Measurements from ENCODE around the gene USF1.
"Not testable (repeated sequence)": the region's sequence is repeated elsewhere in the genome, so short reads cannot be mapped to it uniquely, and the experiment has no call there.

The USF1 gene

GRCh38 chr1:161048949-161049722, 3.4 kb upstream of the USF1 start:
- no peak overlapping the region for H3K4me3 ChIP-seq (ENCODE audit: low read depth, low read length)

GRCh38 chr1:161047436-161048420, 2.0 kb upstream of the USF1 start:
- no peak overlapping the region for H3K4me3 ChIP-seq (ENCODE audit: low read depth, low read length)

GRCh38 chr1:161046605-161047228, 940 bp upstream of the USF1 start:
- H3K4me3 ChIP-seq (ENCODE audit: low read depth, low read length), result peak overlapping the region; percentile 90

- peak overlapping the region; percentile 90 for H3K4me3 ChIP-seq (ENCODE audit: low read depth, low read length)
These were observed 655 bp downstream of the USF1 start for GRCh38 chr1:161044908-161045735.

- H3K4me3 ChIP-seq (ENCODE audit: low read depth, low read length), result peak overlapping the region; percentile 90
These were observed 1.3 kb downstream of the USF1 start for GRCh38 chr1:161044535-161044907.

GRCh38 chr1:161039546-161039945, 6.2 kb downstream of the USF1 start:
- H3K4me3 ChIP-seq (ENCODE audit: low read depth, low read length), result no peak overlapping the region

GRCh38 chr1:161039154-161039545, 6.6 kb downstream of the USF1 start:
- H3K4me3 ChIP-seq (ENCODE audit: low read depth, low read length), result peak overlapping the region; percentile 88

GRCh38 chr1:161038523-161039153, 7.1 kb downstream of the USF1 start, which contains the start of gene TSTD1:
Gene TSTD1 (minus strand): TSS chr1:161038964. CDS start chr1:161038889, 75 bp downstream.
- H3K4me3 ChIP-seq (ENCODE audit: low read depth, low read length), result peak within 1 kb of the TSS; percentile 88

- H3K4me3 ChIP-seq (ENCODE audit: low read depth, low read length), result peak overlapping the region; percentile 88
These were observed 7.9 kb downstream of the USF1 start for GRCh38 chr1:161037661-161038522.

- H3K4me3 ChIP-seq (ENCODE audit: low read depth, low read length), result no peak overlapping the region
These were observed 12.0 kb downstream of the USF1 start for GRCh38 chr1:161033751-161034150.

GRCh38 chr1:161032409-161032808, 13.4 kb downstream of the USF1 start:
- no peak overlapping the region for H3K4me3 ChIP-seq (ENCODE audit: low read depth, low read length)

GRCh38 chr1:161031874-161032273, 13.9 kb downstream of the USF1 start:
- no peak overlapping the region for H3K4me3 ChIP-seq (ENCODE audit: low read depth, low read length)

GRCh38 chr1:161029466-161029865, 16.3 kb downstream of the USF1 start:
- H3K4me3 ChIP-seq (ENCODE audit: low read depth, low read length), result not testable (repeated sequence)

- H3K4me3 ChIP-seq (ENCODE audit: low read depth, low read length), result not testable (repeated sequence)
These were observed 18.8 kb downstream of the USF1 start for GRCh38 chr1:161026954-161027353.

GRCh38 chr1:161022432-161022831, 23.3 kb downstream of the USF1 start:
- not testable (repeated sequence) for H3K4me3 ChIP-seq (ENCODE audit: low read depth, low read length)

GRCh38 chr1:161021970-161022353, 23.8 kb downstream of the USF1 start:
- H3K4me3 ChIP-seq (ENCODE audit: low read depth, low read length), result no peak overlapping the region

GRCh38 chr1:161021165-161021969, 24.4 kb downstream of the USF1 start:
- H3K4me3 ChIP-seq (ENCODE audit: low read depth, low read length), result peak overlapping the region; percentile 98

GRCh38 chr1:161020509-161021164, 25.1 kb downstream of the USF1 start, which contains the start of gene F11R:
Gene F11R (minus strand): TSS chr1:161021152. CDS start chr1:161021073, 79 bp downstream.
- peak within 1 kb of the TSS; percentile 98 for H3K4me3 ChIP-seq (ENCODE audit: low read depth, low read length)

Data from iPS-11a (cell line).